HG02970 (cell line): Measurements from ENCODE around the gene ENO2.
A peak's percentile ranks its signal among the peaks of the same experiment; 100 is the strongest.

ENCODE experiments used
- ATAC-seq: cut with Tn5 transposase; IDR thresholded peaks from one replicate; pipeline ENCODE4 v1.9.1; 2021; ENCODE audit warnings: mild to moderate bottlenecking, moderate library complexity, moderate number of reproducible peaks; ENCODE audit not compliant: unreplicated experiment, low FRiP score

The ENO2 gene

DNA sequence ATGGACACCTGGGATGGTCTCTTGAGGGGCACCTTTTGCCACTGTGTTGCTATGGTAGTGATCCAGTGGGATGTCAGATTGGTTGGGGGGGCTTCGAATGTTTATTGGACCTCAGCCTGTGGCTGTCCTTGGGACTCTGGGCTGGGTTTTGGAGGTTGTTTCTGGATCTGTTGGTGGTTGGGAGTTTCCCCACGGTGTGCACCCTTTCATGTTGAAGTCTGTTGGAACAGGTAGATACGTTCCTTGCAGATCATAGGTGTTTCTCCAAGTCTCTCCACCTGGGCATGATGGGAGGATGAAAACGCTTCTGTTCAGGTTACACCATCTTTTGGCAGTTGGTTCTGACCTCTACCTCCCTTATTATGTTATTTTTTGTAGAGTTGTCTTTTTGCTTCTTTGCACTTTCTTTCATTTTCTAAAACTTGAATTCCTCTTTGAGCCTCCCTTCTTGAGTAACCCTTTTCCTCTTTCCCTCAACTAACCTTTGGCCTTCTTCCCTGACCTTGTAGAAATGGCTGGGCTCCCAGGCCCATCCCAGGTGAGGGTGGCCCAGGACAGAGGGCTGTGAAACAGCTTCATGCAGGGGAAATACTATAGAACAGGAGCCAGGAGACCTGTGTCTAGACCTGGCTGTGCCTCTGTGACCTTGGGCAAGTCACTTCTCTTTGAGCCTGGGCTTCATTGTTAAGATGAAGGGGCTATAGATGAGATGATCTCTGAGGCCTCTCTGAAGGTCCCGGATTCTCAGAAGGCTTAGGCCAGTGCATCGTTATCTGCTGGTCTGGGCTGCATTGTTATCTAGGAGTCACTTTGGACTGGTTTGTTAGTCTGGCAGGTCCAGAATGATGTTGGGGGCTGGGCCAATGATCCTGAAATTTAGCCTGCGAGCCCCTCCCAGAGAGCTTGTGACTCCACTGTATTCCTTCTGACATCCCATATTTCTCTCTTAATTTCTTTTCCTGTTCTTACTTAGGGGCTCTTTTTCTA is 15.4 kb downstream of the ENO2 start:
- ATAC-seq = no peak

DNA sequence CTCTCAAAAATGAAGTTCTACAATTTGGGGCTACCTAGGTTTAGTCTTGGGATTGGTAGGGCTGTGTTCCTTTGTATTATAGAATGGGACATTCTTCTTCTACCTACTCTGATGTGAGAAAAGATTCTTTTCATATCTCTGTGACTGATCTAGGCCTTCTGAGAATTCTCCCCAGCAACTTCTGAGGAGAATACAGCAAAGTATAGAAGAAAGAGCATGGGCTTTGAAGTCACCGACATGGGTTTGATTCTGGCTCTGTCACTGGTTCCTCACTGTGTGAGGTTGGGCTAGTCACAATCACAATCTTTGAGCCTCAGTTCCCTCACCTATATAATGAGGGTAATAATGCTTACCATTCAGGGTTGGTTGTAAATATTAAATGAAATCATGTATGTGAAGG is 18.4 kb downstream of the ENO2 start:
- no peak for ATAC-seq

DNA sequence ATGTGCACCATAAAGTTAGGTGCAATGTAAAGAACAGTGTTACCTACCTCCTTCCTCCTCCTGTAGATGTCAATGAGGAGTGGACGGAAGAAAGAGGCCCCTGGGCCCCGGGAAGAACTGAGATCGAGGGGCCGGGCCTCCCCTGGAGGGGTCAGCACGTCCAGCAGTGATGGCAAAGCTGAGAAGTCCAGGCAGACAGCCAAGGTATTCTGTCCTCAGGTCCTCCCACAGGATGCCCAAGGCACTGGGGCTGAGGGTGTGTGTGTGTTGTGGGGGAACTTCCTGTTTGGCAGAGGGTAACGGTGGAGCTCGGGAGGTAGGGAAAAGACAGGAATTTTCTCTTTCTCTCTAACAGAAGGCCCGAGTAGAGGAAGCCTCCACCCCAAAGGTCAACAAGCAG is 19.7 kb downstream of the ENO2 start:
- ATAC-seq = no peak

DNA sequence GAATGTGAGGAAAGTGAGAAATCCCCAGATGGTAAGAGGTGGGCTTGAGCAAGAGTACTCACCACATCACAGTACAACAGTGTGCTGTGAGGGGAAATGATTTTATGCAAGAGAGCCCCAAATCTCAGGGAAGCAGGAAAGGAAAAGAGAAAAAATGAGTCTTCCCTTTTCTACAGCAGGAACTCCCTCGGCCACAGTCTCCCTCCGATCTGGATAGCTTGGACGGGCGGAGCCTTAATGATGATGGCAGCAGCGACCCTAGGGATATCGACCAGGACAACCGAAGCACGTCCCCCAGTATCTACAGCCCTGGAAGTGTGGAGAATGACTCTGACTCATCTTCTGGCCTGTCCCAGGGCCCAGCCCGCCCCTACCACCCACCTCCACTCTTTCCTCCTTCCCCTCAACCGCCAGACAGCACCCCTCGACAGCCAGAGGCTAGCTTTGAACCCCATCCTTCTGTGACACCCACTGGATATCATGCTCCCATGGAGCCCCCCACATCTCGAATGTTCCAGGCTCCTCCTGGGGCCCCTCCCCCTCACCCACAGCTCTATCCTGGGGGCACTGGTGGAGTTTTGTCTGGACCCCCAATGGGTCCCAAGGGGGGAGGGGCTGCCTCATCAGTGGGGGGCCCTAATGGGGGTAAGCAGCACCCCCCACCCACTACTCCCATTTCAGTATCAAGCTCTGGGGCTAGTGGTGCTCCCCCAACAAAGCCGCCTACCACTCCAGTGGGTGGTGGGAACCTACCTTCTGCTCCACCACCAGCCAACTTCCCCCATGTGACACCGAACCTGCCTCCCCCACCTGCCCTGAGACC is 21.2 kb downstream of the ENO2 start:
- no peak for ATAC-seq

DNA sequence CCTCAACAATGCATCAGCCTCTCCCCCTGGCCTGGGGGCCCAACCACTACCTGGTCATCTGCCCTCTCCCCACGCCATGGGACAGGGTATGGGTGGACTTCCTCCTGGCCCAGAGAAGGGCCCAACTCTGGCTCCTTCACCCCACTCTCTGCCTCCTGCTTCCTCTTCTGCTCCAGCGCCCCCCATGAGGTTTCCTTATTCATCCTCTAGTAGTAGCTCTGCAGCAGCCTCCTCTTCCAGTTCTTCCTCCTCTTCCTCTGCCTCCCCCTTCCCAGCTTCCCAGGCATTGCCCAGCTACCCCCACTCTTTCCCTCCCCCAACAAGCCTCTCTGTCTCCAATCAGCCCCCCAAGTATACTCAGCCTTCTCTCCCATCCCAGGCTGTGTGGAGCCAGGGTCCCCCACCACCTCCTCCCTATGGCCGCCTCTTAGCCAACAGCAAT is 21.8 kb downstream of the ENO2 start:
- no peak for ATAC-seq

DNA sequence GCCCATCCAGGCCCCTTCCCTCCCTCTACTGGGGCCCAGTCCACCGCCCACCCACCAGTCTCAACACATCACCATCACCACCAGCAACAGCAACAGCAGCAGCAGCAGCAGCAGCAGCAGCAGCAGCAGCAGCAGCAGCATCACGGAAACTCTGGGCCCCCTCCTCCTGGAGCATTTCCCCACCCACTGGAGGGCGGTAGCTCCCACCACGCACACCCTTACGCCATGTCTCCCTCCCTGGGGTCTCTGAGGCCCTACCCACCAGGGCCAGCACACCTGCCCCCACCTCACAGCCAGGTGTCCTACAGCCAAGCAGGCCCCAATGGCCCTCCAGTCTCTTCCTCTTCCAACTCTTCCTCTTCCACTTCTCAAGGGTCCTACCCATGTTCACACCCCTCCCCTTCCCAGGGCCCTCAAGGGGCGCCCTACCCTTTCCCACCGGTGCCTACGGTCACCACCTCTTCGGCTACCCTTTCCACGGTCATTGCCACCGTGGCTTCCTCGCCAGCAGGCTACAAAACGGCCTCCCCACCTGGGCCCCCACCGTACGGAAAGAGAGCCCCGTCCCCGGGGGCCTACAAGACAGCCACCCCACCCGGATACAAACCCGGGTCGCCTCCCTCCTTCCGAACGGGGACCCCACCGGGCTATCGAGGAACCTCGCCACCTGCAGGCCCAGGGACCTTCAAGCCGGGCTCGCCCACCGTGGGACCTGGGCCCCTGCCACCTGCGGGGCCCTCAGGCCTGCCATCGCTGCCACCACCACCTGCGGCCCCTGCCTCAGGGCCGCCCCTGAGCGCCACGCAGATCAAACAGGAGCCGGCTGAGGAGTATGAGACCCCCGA is 22.5 kb downstream of the ENO2 start:
- ATAC-seq = no peak

DNA sequence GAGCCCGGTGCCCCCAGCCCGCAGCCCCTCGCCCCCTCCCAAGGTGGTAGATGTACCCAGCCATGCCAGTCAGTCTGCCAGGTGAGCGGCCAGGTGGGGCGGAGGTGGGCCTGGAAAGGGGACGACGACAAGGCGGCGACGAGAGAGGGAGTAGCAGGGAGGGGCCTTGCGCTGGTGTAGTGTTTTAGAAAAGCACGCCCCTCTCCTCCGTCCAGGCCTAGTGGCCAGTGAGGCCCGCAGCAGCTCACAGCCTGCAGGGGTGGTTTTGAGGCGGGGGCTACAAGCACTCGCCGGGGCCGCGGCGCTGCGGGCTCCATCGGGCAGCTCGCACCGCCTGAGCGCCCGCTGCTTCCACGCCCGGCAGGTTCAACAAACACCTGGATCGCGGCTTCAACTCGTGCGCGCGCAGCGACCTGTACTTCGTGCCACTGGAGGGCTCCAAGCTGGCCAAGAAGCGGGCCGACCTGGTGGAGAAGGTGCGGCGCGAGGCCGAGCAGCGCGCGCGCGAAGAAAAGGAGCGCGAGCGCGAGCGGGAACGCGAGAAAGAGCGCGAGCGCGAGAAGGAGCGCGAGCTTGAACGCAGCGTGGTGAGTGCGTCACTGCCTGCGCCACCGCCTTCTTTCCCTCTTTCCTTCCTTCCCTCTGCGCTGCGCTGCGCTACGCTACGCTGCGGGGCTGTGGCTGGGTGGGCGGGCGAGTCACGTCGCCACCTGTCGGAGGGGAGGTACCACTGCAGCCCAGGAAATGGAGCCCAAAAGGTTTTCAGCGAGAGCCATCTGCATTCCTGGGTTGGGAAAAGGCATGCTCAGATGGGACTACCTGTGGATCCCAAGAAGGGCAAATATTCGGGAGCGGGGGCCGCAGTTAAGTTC is 23.3 kb downstream of the ENO2 start:
- peak; percentile 83 for ATAC-seq

DNA sequence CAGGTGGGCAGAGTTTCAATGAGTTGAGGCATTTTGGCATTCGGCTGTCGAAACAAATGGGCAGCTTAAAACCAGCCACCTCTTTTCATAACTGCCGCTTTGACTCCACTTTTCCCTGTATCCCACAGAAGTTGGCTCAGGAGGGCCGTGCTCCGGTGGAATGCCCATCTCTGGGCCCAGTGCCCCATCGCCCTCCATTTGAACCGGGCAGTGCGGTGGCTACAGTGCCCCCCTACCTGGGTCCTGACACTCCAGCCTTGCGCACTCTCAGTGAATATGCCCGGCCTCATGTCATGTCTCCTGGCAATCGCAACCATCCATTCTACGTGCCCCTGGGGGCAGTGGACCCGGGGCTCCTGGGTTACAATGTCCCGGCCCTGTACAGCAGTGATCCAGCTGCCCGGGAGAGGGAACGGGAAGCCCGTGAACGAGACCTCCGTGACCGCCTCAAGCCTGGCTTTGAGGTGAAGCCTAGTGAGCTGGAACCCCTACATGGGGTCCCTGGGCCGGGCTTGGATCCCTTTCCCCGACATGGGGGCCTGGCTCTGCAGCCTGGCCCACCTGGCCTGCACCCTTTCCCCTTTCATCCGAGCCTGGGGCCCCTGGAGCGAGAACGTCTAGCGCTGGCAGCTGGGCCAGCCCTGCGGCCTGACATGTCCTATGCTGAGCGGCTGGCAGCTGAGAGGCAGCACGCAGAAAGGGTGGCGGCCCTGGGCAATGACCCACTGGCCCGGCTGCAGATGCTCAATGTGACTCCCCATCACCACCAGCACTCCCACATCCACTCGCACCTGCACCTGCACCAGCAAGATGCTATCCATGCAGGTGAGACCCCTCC is 24.2 kb downstream of the ENO2 start:
- no peak for ATAC-seq

DNA sequence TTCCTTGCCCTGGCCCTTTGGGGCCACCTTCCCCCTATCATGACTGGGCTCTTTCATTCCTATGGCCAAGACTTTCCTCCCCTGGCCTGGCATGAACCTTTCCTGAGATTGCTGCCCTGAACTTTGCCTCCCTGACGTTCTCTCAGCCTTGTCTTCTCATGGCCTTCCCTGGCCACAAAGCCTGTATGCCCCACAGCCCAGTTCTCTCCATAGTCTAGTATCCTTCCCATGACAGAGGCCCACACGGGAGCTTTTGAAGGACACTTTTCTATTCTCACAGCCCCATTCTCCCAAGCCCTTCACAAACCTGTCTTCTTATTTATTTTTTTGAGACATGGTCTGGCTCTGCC is 24.8 kb downstream of the ENO2 start:
- no peak for ATAC-seq

DNA sequence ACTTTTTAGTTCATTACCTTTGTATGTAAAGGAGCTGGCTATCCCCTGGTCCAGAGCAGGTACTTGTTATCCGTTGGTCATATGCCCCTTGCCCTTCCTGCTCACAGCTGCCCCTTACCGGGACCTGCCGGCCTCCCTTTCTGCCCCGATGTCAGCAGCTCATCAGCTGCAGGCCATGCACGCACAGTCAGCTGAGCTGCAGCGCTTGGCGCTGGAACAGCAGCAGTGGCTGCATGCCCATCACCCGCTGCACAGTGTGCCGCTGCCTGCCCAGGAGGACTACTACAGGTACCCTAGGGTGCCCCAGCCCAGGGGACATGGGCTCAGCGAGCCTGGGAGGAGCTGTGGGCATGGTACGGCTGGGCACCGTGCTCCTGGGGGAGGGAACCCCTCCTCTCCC is 26.9 kb downstream of the ENO2 start:
- ATAC-seq = no peak

DNA sequence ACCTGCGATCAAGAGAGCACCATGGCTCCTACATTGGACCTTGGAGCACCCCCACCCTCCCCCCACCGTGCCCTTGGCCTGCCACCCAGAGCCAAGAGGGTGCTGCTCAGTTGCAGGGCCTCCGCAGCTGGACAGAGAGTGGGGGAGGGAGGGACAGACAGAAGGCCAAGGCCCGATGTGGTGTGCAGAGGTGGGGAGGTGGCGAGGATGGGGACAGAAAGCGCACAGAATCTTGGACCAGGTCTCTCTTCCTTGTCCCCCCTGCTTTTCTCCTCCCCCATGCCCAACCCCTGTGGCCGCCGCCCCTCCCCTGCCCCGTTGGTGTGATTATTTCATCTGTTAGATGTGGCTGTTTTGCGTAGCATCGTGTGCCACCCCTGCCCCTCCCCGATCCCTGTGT is 27.4 kb downstream of the ENO2 start:
- ATAC-seq = no peak

DNA sequence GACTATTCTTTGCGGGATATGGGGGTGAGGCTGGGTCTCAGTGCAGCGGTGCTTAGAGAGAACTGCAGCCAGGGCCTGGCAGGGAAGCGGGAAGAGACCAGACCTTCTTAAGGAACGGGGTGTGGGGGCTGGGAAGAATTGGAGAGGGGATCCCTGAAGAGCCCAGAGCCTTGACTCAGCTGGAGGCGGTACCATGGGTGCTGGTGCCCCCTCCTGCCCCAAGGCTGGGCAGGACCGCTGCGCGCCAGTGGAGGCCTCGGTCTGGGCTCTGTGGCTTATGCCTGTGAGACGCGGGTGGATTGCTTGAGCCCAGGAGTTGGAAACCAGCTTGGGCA is 27.9 kb downstream of the ENO2 start:
- no peak for ATAC-seq

DNA sequence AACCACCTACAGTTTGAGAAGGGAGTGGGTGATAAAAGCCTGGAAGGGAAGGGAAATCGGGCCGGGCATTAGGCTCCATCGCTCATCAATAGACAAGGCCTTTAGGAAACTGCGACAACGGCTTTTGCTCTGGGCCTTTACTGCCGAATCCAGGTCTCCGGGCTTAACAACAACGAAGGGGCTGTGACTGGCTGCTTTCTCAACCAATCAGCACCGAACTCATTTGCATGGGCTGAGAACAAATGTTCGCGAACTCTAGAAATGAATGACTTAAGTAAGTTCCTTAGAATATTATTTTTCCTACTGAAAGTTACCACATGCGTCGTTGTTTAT is 29.0 kb downstream of the ENO2 start:
- peak; percentile 28 for ATAC-seq

DNA sequence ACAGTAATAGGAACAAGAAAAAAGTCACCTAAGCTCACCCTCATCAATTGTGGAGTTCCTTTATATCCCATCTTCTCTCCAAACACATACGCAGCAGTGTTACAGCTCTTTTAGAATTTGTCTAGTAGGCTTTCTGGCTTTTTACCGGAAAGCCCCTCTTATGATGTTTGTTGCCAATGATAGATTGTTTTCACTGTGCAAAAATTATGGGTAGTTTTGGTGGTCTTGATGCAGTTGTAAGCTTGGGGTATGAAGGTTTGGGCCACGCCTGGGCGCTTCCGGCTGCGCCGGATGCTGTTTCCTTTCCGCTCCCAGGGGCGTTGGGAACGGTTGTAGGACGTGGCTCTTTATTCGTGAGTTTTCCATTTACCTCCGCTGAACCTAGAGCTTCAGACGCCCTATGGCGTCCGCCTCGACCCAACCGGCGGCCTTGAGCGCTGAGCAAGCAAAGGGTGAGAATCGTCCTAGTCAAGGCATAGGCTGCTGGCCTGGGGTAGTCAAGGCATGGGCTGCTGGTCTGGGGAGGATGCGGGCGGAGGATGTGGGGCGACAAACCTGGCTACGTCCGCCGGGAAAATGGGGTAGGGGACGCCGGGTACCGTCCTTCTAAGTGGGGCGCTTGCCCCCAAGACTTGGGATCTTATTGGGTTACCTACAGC is 29.5 kb downstream of the ENO2 start, which contains the start of the genes C12orf57 and RNU7-1:
Gene C12orf57, plus strand, starts transcription at position 301 of the 659 bp plus-strand sequence. Its CDS starts 100 bp downstream, at position 401.
Gene RNU7-1, plus strand, starts transcription at position 95 of the 659 bp plus-strand sequence.
- peak; percentile 37 for ATAC-seq

DNA sequence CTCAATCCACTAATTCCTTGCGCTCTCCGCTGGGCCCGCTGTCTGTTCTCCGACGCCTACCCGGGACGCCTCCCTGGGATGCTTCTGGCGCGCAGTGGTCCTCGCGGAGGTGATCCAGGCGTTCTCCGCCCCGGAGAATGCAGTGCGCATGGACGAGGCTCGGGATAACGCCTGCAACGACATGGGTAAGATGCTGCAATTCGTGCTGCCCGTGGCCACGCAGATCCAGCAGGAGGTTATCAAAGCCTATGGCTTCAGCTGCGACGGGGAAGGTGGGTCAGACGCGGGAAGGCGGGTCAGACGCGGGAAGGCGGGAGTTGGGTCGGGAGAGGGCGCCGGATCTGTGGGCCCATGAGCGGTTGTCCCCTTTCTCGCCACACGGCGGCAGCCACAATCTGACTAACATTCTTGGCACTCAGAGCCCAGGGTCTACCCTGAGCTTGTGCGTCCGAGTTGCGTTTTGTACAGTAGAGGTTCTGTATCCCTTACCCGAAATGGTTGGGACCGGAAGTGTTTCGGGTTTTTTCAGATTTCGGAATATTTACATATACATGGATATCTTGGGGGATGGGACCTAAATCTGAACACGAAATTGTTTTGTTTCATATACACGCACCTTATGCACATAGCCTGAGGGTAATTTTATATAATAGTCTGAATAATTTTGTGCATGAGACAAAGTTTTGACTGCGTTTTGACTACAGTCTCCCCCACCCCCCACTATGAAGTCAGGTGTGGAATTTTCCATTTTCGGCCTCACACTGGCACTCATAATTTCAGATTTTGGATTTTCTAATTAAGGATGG is 30.2 kb downstream of the ENO2 start:
- ATAC-seq = peak; percentile 36

DNA sequence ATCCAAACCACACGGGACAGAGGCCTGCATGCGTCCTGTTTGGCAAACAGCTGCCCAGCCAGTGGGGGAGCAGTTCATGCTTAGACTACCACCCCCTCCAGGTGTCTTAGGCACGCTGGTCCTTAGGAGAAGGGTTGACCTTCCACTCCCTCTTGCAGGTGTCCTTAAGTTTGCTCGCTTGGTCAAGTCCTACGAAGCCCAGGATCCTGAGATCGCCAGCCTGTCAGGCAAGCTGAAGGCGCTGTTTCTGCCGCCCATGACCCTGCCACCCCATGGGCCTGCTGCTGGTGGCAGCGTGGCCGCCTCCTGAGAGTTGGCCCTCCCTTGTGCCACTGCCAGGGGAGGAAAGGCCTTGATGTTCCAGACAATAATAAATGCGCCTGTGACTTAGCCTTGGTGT is 31.2 kb downstream of the ENO2 start:
- no peak for ATAC-seq
